Natural killer cell (primary cell): Measurements from ENCODE around the gene DOCK6. TPM values are rescaled to one million over a fixed set of nuclear protein-coding genes. Genes with fewer than 3 reads are reported as not detected.

ENCODE experiments used
- ATAC-seq, 3 donors: fragments of 150-1000 bp in 2 of 3; fragments of 200-7000 bp in 1 of 3; cut with Tn5 transposase; 1 replicate in 1 of 3; 2 replicates in 2 of 3; pipeline ENCODE4 v1.10.0; 2021; ENCODE audit warnings: mild to moderate bottlenecking in 2 of 3, moderate library complexity in 2 of 3
- DNase-seq, 2 donors: peaks; one replicate each; pipeline versions ENCODE4 v3.0.0 to v3.0.0-alpha.2; 2013 to 2021; ENCODE audit warnings: mixed read lengths in 1 of 2
- H3K27ac ChIP-seq: one replicate; pipeline ENCODE4 v1.5.1; 2013; ENCODE audit warnings: mild to moderate bottlenecking, low read length
- H3K27me3 ChIP-seq: one replicate; pipeline ENCODE4 v1.6.1; 2013; ENCODE audit warnings: low read length; ENCODE audit not compliant: control insufficient read depth, insufficient read depth
- H3K36me3 ChIP-seq: one replicate; pipeline ENCODE4 v1.6.1; 2013; ENCODE audit warnings: low read length; ENCODE audit not compliant: control insufficient read depth, insufficient read depth
- H3K4me1 ChIP-seq: one replicate; pipeline ENCODE4 v1.6.1; 2013; ENCODE audit warnings: low read length; ENCODE audit not compliant: control insufficient read depth, insufficient read depth
- H3K4me3 ChIP-seq: one replicate; pipeline ENCODE4 v1.5.1; 2013; ENCODE audit warnings: low read length
- H3K9me3 ChIP-seq: one replicate; pipeline ENCODE4 v1.6.1; 2013; ENCODE audit warnings: low read length; ENCODE audit not compliant: control insufficient read depth, insufficient read depth
- H3K27ac Mint-ChIP-seq, 2 donors: one replicate each; pipeline ENCODE4 v1.8.0; 2022; ENCODE audit warnings: mild to moderate bottlenecking in 2 of 2, mixed read lengths in 2 of 2, moderate library complexity in 1 of 2
- H3K27me3 Mint-ChIP-seq, 2 donors: one replicate each; pipeline ENCODE4 v1.8.0; 2022; ENCODE audit warnings: low read depth in 2 of 2, mixed read lengths in 2 of 2
- H3K36me3 Mint-ChIP-seq: one replicate; pipeline ENCODE4 v1.8.0; 2022; ENCODE audit warnings: mixed read lengths
- H3K4me1 Mint-ChIP-seq, 2 donors: one replicate each; pipeline ENCODE4 v1.8.0; 2022; ENCODE audit warnings: mixed read lengths in 2 of 2
- H3K4me3 Mint-ChIP-seq: one replicate; pipeline ENCODE4 v1.8.0; 2022; ENCODE audit warnings: mild to moderate bottlenecking, moderate library complexity, mixed read lengths
- H3K9me3 Mint-ChIP-seq, 2 donors: one replicate each; pipeline ENCODE4 v1.8.0; 2022; ENCODE audit warnings: mixed read lengths in 2 of 2
- WGBS: methylation state at CpG from one replicate; pipeline ENCODE4 v1.1.7; 2013; ENCODE audit warnings: missing lambda C conversion rate; ENCODE audit not compliant: insufficient coverage; 5-methylcytosine and 5-hydroxymethylcytosine counted together
- intact Hi-C: fragments of 100-400 bp; cut with micrococcal nuclease; formaldehyde crosslinking; loops from one replicate; pipeline ENCODE4 v1.14.2; 2022
- total RNA-seq, 4 donors: library from RNA; stranded (reverse); fragments of 120-200 nt in 1 of 4; gene quantifications; one replicate each; pipeline versions ENCODE4 v1.2.3 to v1.2.4, GENCODE V29; 2013 to 2022
- TF ChIP-seq, protein P1 (sequence below): fragments of 200-600 bp; IDR thresholded peaks from one replicate; pipeline ENCODE4 v1.8.0; 2022; ENCODE audit warnings: antibody characterized with exemption

DOCK6 gene
- total RNA-seq, 3 donors from 2014 or later (not counting 1 experiment from before 2014, with no cell fraction given): 0.82 to 2.3 (median 0.86) TPM

DNA sequence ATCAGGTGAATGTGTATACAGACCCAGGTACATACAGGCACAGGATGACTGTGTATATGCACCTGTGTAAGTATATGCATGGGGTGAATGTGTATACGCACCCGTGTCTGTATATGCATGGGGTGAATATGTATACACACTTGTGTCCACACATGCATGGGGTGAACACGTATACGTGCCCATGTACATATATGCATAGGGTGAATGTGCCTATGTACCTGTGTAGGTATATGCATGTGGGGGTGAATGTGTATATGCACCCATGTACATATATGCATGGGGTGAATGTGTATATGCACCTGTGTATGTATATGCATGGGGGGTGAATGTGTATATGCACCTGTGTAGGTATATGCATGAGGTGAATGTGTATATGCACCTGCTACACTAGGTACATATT, 29.8 kb downstream of the DOCK6 start:
- H3K4me3 ChIP-seq: no peak overlapping the region
- Mint-ChIP-seq H3K4me1 (no peaks in the 10 kb centered on the region), H3K36me3 (no peaks in the 10 kb centered on the region), H3K9me3 (no peaks in the 10 kb centered on the region), H3K27me3 (peaks cover 0 to 5% of the 10 kb centered on the region in 2 donors), H3K4me3 (no peak overlapping the region), H3K27ac (no peak overlapping the region)
- no peak overlapping the region for H3K27ac ChIP-seq
- intact Hi-C loops: no loop called here
- H3K27me3 ChIP-seq: no peaks in the 10 kb centered on the region
- DNase-seq (no peak), ATAC-seq (peak in 1 of 3 donors; percentile 38)
- H3K9me3 ChIP-seq: no peaks in the 10 kb centered on the region
- no peaks in the 10 kb centered on the region for H3K4me1 ChIP-seq
- WGBS: 90% methylated on average over 4 of the region's 4 CpGs
- TF ChIP-seq, protein P1, sequence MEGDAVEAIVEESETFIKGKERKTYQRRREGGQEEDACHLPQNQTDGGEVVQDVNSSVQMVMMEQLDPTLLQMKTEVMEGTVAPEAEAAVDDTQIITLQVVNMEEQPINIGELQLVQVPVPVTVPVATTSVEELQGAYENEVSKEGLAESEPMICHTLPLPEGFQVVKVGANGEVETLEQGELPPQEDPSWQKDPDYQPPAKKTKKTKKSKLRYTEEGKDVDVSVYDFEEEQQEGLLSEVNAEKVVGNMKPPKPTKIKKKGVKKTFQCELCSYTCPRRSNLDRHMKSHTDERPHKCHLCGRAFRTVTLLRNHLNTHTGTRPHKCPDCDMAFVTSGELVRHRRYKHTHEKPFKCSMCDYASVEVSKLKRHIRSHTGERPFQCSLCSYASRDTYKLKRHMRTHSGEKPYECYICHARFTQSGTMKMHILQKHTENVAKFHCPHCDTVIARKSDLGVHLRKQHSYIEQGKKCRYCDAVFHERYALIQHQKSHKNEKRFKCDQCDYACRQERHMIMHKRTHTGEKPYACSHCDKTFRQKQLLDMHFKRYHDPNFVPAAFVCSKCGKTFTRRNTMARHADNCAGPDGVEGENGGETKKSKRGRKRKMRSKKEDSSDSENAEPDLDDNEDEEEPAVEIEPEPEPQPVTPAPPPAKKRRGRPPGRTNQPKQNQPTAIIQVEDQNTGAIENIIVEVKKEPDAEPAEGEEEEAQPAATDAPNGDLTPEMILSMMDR: no peak
- H3K36me3 ChIP-seq: no peaks in the 10 kb centered on the region

DNA sequence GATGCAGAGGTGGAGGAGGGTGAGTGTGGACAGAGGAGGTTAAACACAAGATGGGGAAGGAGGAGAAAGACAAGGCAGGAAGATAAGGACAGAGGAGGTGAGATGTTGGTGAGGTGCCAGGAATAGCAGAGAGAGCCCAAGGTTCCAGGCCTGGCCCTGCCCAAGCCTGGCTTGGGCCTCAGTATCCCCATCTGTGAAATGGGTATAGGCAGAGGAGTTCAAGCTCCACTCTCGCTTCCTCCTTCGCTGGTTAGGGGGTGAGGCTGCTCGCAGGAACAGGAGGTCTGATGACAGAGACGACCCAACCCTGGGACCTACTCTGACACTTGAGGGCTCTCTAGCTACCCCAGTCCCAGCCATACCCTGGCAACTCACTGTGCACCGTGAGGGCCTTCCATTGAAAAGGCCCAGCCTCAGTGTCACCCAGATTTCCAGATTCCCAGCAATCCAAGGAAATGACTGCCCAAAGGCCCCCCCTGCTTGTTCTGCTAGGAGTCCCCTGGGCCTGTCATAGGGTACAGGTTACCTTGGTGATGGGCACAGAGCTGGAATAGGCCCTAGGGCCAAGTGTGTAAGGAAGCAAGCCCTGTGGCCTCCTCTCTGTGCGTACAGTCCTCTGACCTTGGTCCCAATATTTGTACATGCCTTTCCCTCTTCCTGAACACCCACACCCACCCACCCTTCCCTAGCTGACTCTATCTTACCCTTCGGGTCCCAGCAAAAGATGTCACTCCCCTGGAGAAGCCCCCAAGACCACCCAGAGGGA, 31.5 kb downstream of the DOCK6 start:
- H3K4me1 ChIP-seq: no peaks in the 10 kb centered on the region
- Mint-ChIP-seq H3K27me3 (no peaks in the 10 kb centered on the region), H3K4me3 (no peak overlapping the region), H3K4me1 (no peaks in the 10 kb centered on the region), H3K27ac (no peak overlapping the region), H3K9me3 (no peaks in the 10 kb centered on the region), H3K36me3 (no peaks in the 10 kb centered on the region)
- intact Hi-C loops: no loop called here
- H3K4me3 ChIP-seq: no peak overlapping the region
- no peak overlapping the region for H3K27ac ChIP-seq
- WGBS: 87% methylated on average over 7 of the region's 7 CpGs
- TF ChIP-seq, protein P1: no peak
- ATAC-seq (no peak), DNase-seq (no peak)
- no peaks in the 10 kb centered on the region for H3K9me3 ChIP-seq
- no peaks in the 10 kb centered on the region for H3K36me3 ChIP-seq
- no peaks in the 10 kb centered on the region for H3K27me3 ChIP-seq

DNA sequence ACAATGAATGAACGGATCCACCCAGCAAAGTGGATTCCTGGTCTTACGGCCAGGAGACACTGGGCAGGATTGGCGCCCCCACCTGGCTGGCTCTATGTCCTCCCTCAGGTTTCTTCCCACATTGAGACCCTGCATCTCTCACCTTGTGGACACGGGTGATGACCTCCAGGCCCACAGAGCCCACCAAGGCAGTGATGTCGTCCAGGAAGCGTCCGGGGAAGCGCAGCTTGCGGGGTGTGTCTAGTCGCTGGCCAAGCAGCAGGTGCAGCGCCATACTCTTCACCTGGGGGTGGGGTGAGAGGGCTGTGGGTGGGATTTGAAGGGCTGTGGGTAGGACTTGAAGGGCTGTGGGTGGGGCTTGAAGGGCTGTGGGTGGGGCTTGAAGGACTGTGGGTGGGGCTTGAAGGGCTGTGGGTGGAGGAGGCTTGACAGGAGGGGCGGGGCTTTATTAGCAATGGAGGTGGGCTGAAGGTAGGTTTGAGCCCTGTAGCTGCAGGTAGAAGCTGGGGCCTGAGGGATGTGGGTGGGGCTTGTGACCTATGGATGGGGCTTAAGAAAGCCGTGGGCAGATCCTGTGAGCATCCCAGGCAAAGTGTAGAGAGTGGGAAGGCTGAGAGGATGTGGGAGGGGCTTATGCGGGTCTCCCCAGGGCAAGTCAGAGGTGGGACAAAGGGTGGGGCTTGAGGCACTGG, 35.0 kb downstream of the DOCK6 start:
- no peaks in the 10 kb centered on the region for H3K9me3 Mint-ChIP-seq
- WGBS: 94% methylated on average over 14 of the region's 14 CpGs
- H3K4me1 ChIP-seq: no peaks in the 10 kb centered on the region
- no peak overlapping the region for H3K4me3 Mint-ChIP-seq
- H3K27ac Mint-ChIP-seq: no peak overlapping the region
- no peak overlapping the region for H3K27ac ChIP-seq
- no peak overlapping the region for H3K4me3 ChIP-seq
- TF ChIP-seq, protein P1: no peak
- no peaks in the 10 kb centered on the region for H3K9me3 ChIP-seq
- peaks cover 0 to 3% of the 10 kb centered on the region in 2 donors for H3K4me1 Mint-ChIP-seq
- H3K27me3 Mint-ChIP-seq: no peaks in the 10 kb centered on the region
- intact Hi-C loops: no loop called here
- DNase-seq (no peak), ATAC-seq (peak in 2 of 3 donors; percentile 21 to 34)
- H3K27me3 ChIP-seq: no peaks in the 10 kb centered on the region
- H3K36me3 Mint-ChIP-seq: no peaks in the 10 kb centered on the region
- H3K36me3 ChIP-seq: no peaks in the 10 kb centered on the region
